Neural progenitor cell (in vitro differentiated cells): Measurements from ENCODE around the gene NOS1AP. TPM values are rescaled to one million over a fixed set of nuclear protein-coding genes. Genes with fewer than 3 reads are reported as not detected.
A peak's percentile ranks its signal among the peaks of the same experiment; 100 is the strongest.
"Not testable (repeated sequence)": the region's sequence is repeated elsewhere in the genome, so short reads cannot be mapped to it uniquely, and the experiment has no call there.

Experiments used
- DNase-seq: peaks from one replicate; pipeline ENCODE4 v3.0.0-alpha.2; 2016; ENCODE audit warnings: low spot score
- H2AFZ ChIP-seq: fragments of 200-600 bp; sonication (generic); replicated peaks from 2 replicates; pipeline ENCODE4 v1.6.1; 2016; ENCODE audit warnings: antibody characterized with exemption
- H3F3A ChIP-seq: fragments of 200-600 bp; sonication (generic); 2 replicates; pipeline ENCODE4 v1.6.1; 2016; ENCODE audit warnings: antibody characterized with exemption, low read depth
- H3K27ac ChIP-seq: fragments of 200-600 bp; sonication (generic); 2 replicates; pipeline ENCODE4 v1.5.1; 2016; ENCODE audit warnings: mild to moderate bottlenecking
- H3K27me3 ChIP-seq: fragments of 200-600 bp; sonication (generic); 2 replicates; pipeline ENCODE4 v1.6.1; 2016; ENCODE audit warnings: mild to moderate bottlenecking, moderate library complexity
- H3K36me3 ChIP-seq: fragments of 200-600 bp; sonication (generic); 2 replicates; pipeline ENCODE4 v1.5.1; 2016
- H3K4me1 ChIP-seq: fragments of 200-600 bp; sonication (generic); 2 replicates; pipeline ENCODE4 v1.6.1; 2016; ENCODE audit warnings: mixed run types
- H3K4me2 ChIP-seq: fragments of 200-600 bp; sonication (generic); 2 replicates; pipeline ENCODE4 v1.6.1; 2016
- H3K4me3 ChIP-seq: fragments of 200-600 bp; sonication (generic); 2 replicates; pipeline ENCODE4 v1.5.1; 2016
- H3K79me2 ChIP-seq: fragments of 200-600 bp; sonication (generic); 2 replicates; pipeline ENCODE4 v1.6.1; 2016; ENCODE audit warnings: low read depth
- H3K9ac ChIP-seq: fragments of 200-600 bp; sonication (generic); 2 replicates; pipeline ENCODE4 v1.6.1; 2016
- H3K9me3 ChIP-seq: fragments of 200-600 bp; sonication (generic); 2 replicates; pipeline ENCODE4 v1.5.1; 2016; ENCODE audit warnings: low read depth
- H4K20me1 ChIP-seq: fragments of 200-600 bp; sonication (generic); 2 replicates; pipeline ENCODE4 v1.6.1; 2016; ENCODE audit warnings: low read depth
- H3K27ac Mint-ChIP-seq: 3 replicates; pipeline ENCODE4 v1.8.0; 2021; ENCODE audit warnings: mixed read lengths
- H3K27me3 Mint-ChIP-seq: 2 replicates; pipeline ENCODE4 v1.8.0; 2022; ENCODE audit warnings: low read depth, mild to moderate bottlenecking, inconsistent platforms, moderate library complexity, mixed read lengths; ENCODE audit not compliant: insufficient read depth
- H3K36me3 Mint-ChIP-seq: 3 replicates; pipeline ENCODE4 v1.8.0; 2021; ENCODE audit warnings: mixed read lengths
- H3K4me1 Mint-ChIP-seq: 3 replicates; pipeline ENCODE4 v1.8.0; 2021; ENCODE audit warnings: mixed read lengths
- H3K4me3 Mint-ChIP-seq: 3 replicates; pipeline ENCODE4 v1.8.0; 2021; ENCODE audit warnings: mild to moderate bottlenecking, moderate library complexity, mixed read lengths
- H3K9me3 Mint-ChIP-seq: 3 replicates; pipeline ENCODE4 v1.8.0; 2020; ENCODE audit warnings: mixed read lengths
- CTCF ChIP-seq: fragments of 200-600 bp; sonication (generic); IDR thresholded peaks from 2 replicates; pipeline ENCODE4 v1.5.1; 2017; ENCODE audit warnings: antibody characterized with exemption, mild to moderate bottlenecking
- EZH2 ChIP-seq: fragments of 200-600 bp; sonication (generic); IDR thresholded peaks from 2 replicates; pipeline ENCODE4 v1.6.1; 2017; ENCODE audit warnings: antibody characterized with exemption, mild to moderate bottlenecking, moderate library complexity
- EZH2phosphoT487 ChIP-seq: fragments of 200-600 bp; sonication (generic); IDR thresholded peaks from 2 replicates; pipeline ENCODE4 v1.6.1; 2017; ENCODE audit warnings: antibody characterized with exemption
- total RNA-seq: library from RNA; depleted of rRNA; stranded (reverse); fragments of >200 nt; gene quantifications from 2 replicates; pipeline ENCODE4 v1.2.3, GENCODE V29; 2015; ENCODE audit warnings: low replicate concordance

The NOS1AP gene
- total RNA-seq, 1 donor from 2014 or later, result 2.4 TPM

- H3K36me3 ChIP-seq, result no peaks in the 10 kb centered on the region
- no peak overlapping the region for H2AFZ ChIP-seq
- Mint-ChIP-seq H3K9me3 (no peaks in the 10 kb centered on the region), H3K27me3 (peaks cover 12% of the 10 kb centered on the region), H3K27ac (peak overlapping the region; percentile 14), H3K36me3 (no peaks in the 10 kb centered on the region), H3K4me3 (no peak overlapping the region), H3K4me1 (peaks cover 50% of the 10 kb centered on the region)
- no peak overlapping the region for H3K9ac ChIP-seq
- DNase-seq, result no peak
- no peaks in the 10 kb centered on the region for H3K79me2 ChIP-seq
- no peak overlapping the region for H3K4me3 ChIP-seq
- no peaks in the 10 kb centered on the region for H4K20me1 ChIP-seq
- no peaks in the 10 kb centered on the region for H3K27me3 ChIP-seq
- no peak overlapping the region for H3K4me2 ChIP-seq
- peaks cover 23% of the 10 kb centered on the region for H3K4me1 ChIP-seq
- H3F3A ChIP-seq, result peaks cover 9% of the 10 kb centered on the region
- TF ChIP-seq EZH2phosphoT487 (no peak), CTCF (no peak), EZH2 (no peak)
- no peaks in the 10 kb centered on the region for H3K9me3 ChIP-seq
- H3K27ac ChIP-seq, result no peak overlapping the region
Observed at GRCh38 chr1:162060314-162060713, 9.2 kb upstream of the NOS1AP start.

GRCh38 chr1:162062542-162063015, 6.9 kb upstream of the NOS1AP start:
- DNase-seq, result peak; percentile 73
- Mint-ChIP-seq H3K27ac (peak overlapping the region; percentile 88), H3K9me3 (no peaks in the 10 kb centered on the region), H3K4me1 (peaks cover 50% of the 10 kb centered on the region), H3K36me3 (no peaks in the 10 kb centered on the region), H3K27me3 (peaks cover 14% of the 10 kb centered on the region), H3K4me3 (peak overlapping the region; percentile 8)
- no peak overlapping the region for H2AFZ ChIP-seq
- peaks cover 24% of the 10 kb centered on the region for H3K4me1 ChIP-seq
- no peaks in the 10 kb centered on the region for H4K20me1 ChIP-seq
- no peak overlapping the region for H3K4me3 ChIP-seq
- H3K27ac ChIP-seq, result no peak overlapping the region
- H3K9me3 ChIP-seq, result no peaks in the 10 kb centered on the region
- TF ChIP-seq EZH2phosphoT487 (no peak), EZH2 (no peak), CTCF (no peak)
- H3F3A ChIP-seq, result peaks cover 10% of the 10 kb centered on the region
- no peaks in the 10 kb centered on the region for H3K79me2 ChIP-seq
- H3K4me2 ChIP-seq, result peak overlapping the region; percentile 44
- no peak overlapping the region for H3K9ac ChIP-seq
- H3K36me3 ChIP-seq, result no peaks in the 10 kb centered on the region
- H3K27me3 ChIP-seq, result no peaks in the 10 kb centered on the region

GRCh38 chr1:162065016-162065415, 4.5 kb upstream of the NOS1AP start:
- Histone ChIP-seq H3K27me3 (peaks cover 5% of the 10 kb centered on the region), H3K79me2 (peaks cover 2% of the 10 kb centered on the region), H3K27ac (no peak overlapping the region), H3K9ac (no peak overlapping the region), H3F3A (peaks cover 23% of the 10 kb centered on the region), H3K36me3 (no peaks in the 10 kb centered on the region), H3K9me3 (no peaks in the 10 kb centered on the region), H3K4me2 (no peak overlapping the region), H4K20me1 (peaks cover under 1% of the 10 kb centered on the region), H2AFZ (no peak overlapping the region), H3K4me1 (peaks cover 32% of the 10 kb centered on the region), H3K4me3 (no peak overlapping the region)
- TF ChIP-seq EZH2 (no peak), CTCF (no peak), EZH2phosphoT487 (no peak)
- no peak for DNase-seq
- H3K27ac Mint-ChIP-seq, result peak overlapping the region; percentile 14
- H3K9me3 Mint-ChIP-seq, result no peaks in the 10 kb centered on the region
- H3K36me3 Mint-ChIP-seq, result no peaks in the 10 kb centered on the region
- peaks cover 14% of the 10 kb centered on the region for H3K27me3 Mint-ChIP-seq
- H3K4me1 Mint-ChIP-seq, result peaks cover 58% of the 10 kb centered on the region
- H3K4me3 Mint-ChIP-seq, result no peak overlapping the region

GRCh38 chr1:162066836-162067235, 2.7 kb upstream of the NOS1AP start:
- not testable (repeated sequence) for H3K36me3 Mint-ChIP-seq, H3K27ac ChIP-seq, H2AFZ ChIP-seq, H3K9ac ChIP-seq, DNase-seq, H3K4me2 ChIP-seq, H3K36me3 ChIP-seq, H3K27ac Mint-ChIP-seq, H3K4me3 ChIP-seq, H3K9me3 Mint-ChIP-seq, H3K4me3 Mint-ChIP-seq, H3K9me3 ChIP-seq
- peaks cover 18% of the 10 kb centered on the region for H4K20me1 ChIP-seq
- H3K79me2 ChIP-seq, result peaks cover 20% of the 10 kb centered on the region
- peaks cover 27% of the 10 kb centered on the region for H3F3A ChIP-seq
- peaks cover 18% of the 10 kb centered on the region for H3K27me3 Mint-ChIP-seq
- H3K4me1 Mint-ChIP-seq, result peaks cover 66% of the 10 kb centered on the region
- H3K27me3 ChIP-seq, result peaks cover 17% of the 10 kb centered on the region
- peaks cover 42% of the 10 kb centered on the region for H3K4me1 ChIP-seq
